ENCODE measurements around the gene STXBP6. TPM values are rescaled to one million over a fixed set of nuclear protein-coding genes. Genes with fewer than 3 reads are reported as not detected.

The STXBP6 gene
- total RNA-seq, 4 donors from 2014 or later: 11.9 to 30.5 (median 14.6) TPM

- intact Hi-C loops (cut with DNase I; ENCODE audit: low total_unique reads): no loop called here
- no peaks in the 10 kb centered on the region for H3K9me3 ChIP-seq
Observed at GRCh38 chr14:24866067-24866639, 183.8 kb downstream of the STXBP6 start.

GRCh38 chr14:24863968-24864684, 185.8 kb downstream of the STXBP6 start:
- Histone ChIP-seq H3K27me3 (no peaks in the 10 kb centered on the region), H3K4me1 (no peaks in the 10 kb centered on the region), H3K27ac (no peak overlapping the region), H3K4me3 (no peak overlapping the region), H3K9me3 (no peaks in the 10 kb centered on the region), H3K36me3 (no peaks in the 10 kb centered on the region)
- TF ChIP-seq POLR2A (IDR thresholded peaks at IDR 0.05) (no peak), CTCF (IDR thresholded peaks at IDR 0.05) (no peak)
- intact Hi-C loops (cut with DNase I; ENCODE audit: low total_unique reads): no loop called here
- no peak for DNase-seq

More at GRCh38 chr14:24866067-24866639, 183.8 kb downstream of the STXBP6 start:
- Histone ChIP-seq H3K36me3 (no peaks in the 10 kb centered on the region), H3K27me3 (no peaks in the 10 kb centered on the region), H3K4me3 (no peak overlapping the region), H3K27ac (no peak overlapping the region), H3K4me1 (no peaks in the 10 kb centered on the region)
- TF ChIP-seq POLR2A (IDR thresholded peaks at IDR 0.05): no peak
- no peak for TF ChIP-seq CTCF (IDR thresholded peaks at IDR 0.05)
- DNase-seq: no peak

- no peak overlapping the region for H3K27ac ChIP-seq
- H3K9me3 ChIP-seq: no peaks in the 10 kb centered on the region
- DNase-seq: no peak
- no peaks in the 10 kb centered on the region for H3K27me3 ChIP-seq
- H3K4me3 ChIP-seq: no peak overlapping the region
- TF ChIP-seq CTCF (IDR thresholded peaks at IDR 0.05) (no peak), POLR2A (IDR thresholded peaks at IDR 0.05) (no peak)
- no peaks in the 10 kb centered on the region for H3K36me3 ChIP-seq
- H3K4me1 ChIP-seq: no peaks in the 10 kb centered on the region
- intact Hi-C loops (cut with DNase I; ENCODE audit: low total_unique reads): no loop called here
Observed at GRCh38 chr14:24861083-24861630, 188.8 kb downstream of the STXBP6 start.

- H3K4me1 ChIP-seq: no peaks in the 10 kb centered on the region
- no peak overlapping the region for H3K4me3 ChIP-seq
- H3K27me3 ChIP-seq: no peaks in the 10 kb centered on the region
- intact Hi-C loops (cut with DNase I; ENCODE audit: low total_unique reads): no loop called here
- no peak for DNase-seq
- H3K27ac ChIP-seq: no peak overlapping the region
- H3K9me3 ChIP-seq: no peaks in the 10 kb centered on the region
- TF ChIP-seq CTCF (IDR thresholded peaks at IDR 0.05) (no peak), POLR2A (IDR thresholded peaks at IDR 0.05) (no peak)
- no peaks in the 10 kb centered on the region for H3K36me3 ChIP-seq
Observed at GRCh38 chr14:24859559-24859958, 190.4 kb downstream of the STXBP6 start.

GRCh38 chr14:24858684-24859083, 191.3 kb downstream of the STXBP6 start:
- no peak for TF ChIP-seq CTCF (IDR thresholded peaks at IDR 0.05)
- no peak for TF ChIP-seq POLR2A (IDR thresholded peaks at IDR 0.05)
- H3K4me1 ChIP-seq: no peaks in the 10 kb centered on the region
- H3K9me3 ChIP-seq: no peaks in the 10 kb centered on the region
- H3K4me3 ChIP-seq: no peak overlapping the region
- intact Hi-C loops (cut with DNase I; ENCODE audit: low total_unique reads): no loop called here
- no peak overlapping the region for H3K27ac ChIP-seq
- H3K27me3 ChIP-seq: no peaks in the 10 kb centered on the region
- no peak for DNase-seq
- H3K36me3 ChIP-seq: no peaks in the 10 kb centered on the region

Data from uterus (tissue), 4 donors.